Muscle layer of duodenum (tissue), 2 donors: ENCODE measurements around the gene GK.
"Not testable (repeated sequence)": the region's sequence is repeated elsewhere in the genome, so short reads cannot be mapped to it uniquely, and the experiment has no call there.

ENCODE experiments used
- H3K27ac ChIP-seq: one replicate; pipeline ENCODE4 v1.7.0; 2013; ENCODE audit warnings: mild to moderate bottlenecking, low read length
- H3K27me3 ChIP-seq: one replicate; pipeline ENCODE4 v1.7.0; 2013; ENCODE audit warnings: low read depth, mild to moderate bottlenecking, control low read depth, low read length
- H3K36me3 ChIP-seq, 2 donors: one replicate each; pipeline ENCODE4 v1.7.0; 2013; ENCODE audit warnings: low read length in 2 of 2, control low read depth in 1 of 2, mild to moderate bottlenecking in 1 of 2; ENCODE audit not compliant: insufficient read depth in 2 of 2, control insufficient read depth in 1 of 2
- H3K4me1 ChIP-seq, 2 donors: one replicate each; pipeline ENCODE4 v1.7.0; 2013; ENCODE audit warnings: low read length in 2 of 2, mild to moderate bottlenecking in 2 of 2, control low read depth in 1 of 2, moderate library complexity in 1 of 2; ENCODE audit not compliant: insufficient read depth in 2 of 2, control insufficient read depth in 1 of 2
- H3K4me3 ChIP-seq, 2 donors: one replicate each; pipeline ENCODE4 v1.7.0; 2013; ENCODE audit warnings: low read length in 2 of 2, low read depth in 1 of 2, mild to moderate bottlenecking in 1 of 2
- H3K9me3 ChIP-seq, 2 donors: one replicate each; pipeline ENCODE4 v1.7.0; 2013; ENCODE audit warnings: low read length in 2 of 2, control low read depth in 1 of 2, mild to moderate bottlenecking in 1 of 2; ENCODE audit not compliant: control insufficient read depth in 1 of 2
- donor health status: healthy.

GK gene

GRCh38 chrX:30654989-30655607 is 1.9 kb downstream of the GK start:
- H3K4me1 ChIP-seq: no peaks in the 10 kb centered on the region
- H3K27me3 ChIP-seq: no peaks in the 10 kb centered on the region
- no peak overlapping the region for H3K27ac ChIP-seq
- H3K9me3 ChIP-seq: no peaks in the 10 kb centered on the region
- no peaks in the 10 kb centered on the region for H3K36me3 ChIP-seq
- no peak overlapping the region for H3K4me3 ChIP-seq

- no peak overlapping the region for H3K4me3 ChIP-seq
- no peaks in the 10 kb centered on the region for H3K4me1 ChIP-seq
- H3K27ac ChIP-seq: no peak overlapping the region
- H3K9me3 ChIP-seq: no peaks in the 10 kb centered on the region
- H3K27me3 ChIP-seq: no peaks in the 10 kb centered on the region
- no peaks in the 10 kb centered on the region for H3K36me3 ChIP-seq
Measured at GRCh38 chrX:30655991-30656390, 2.8 kb downstream of the GK start.

- Histone ChIP-seq H3K27ac (no peak overlapping the region), H3K9me3 (no peaks in the 10 kb centered on the region), H3K36me3 (no peaks in the 10 kb centered on the region)
Measured at GRCh38 chrX:30657196-30658161, 4.3 kb downstream of the GK start.

GRCh38 chrX:30659421-30659820 is 6.2 kb downstream of the GK start:
- Histone ChIP-seq H3K9me3 (no peaks in the 10 kb centered on the region), H3K36me3 (no peaks in the 10 kb centered on the region), H3K4me3 (no peak overlapping the region), H3K27me3 (no peaks in the 10 kb centered on the region), H3K27ac (no peak overlapping the region), H3K4me1 (no peaks in the 10 kb centered on the region)

More at GRCh38 chrX:30657196-30658161, 4.3 kb downstream of the GK start:
- Histone ChIP-seq H3K4me3 (no peak overlapping the region), H3K4me1 (no peaks in the 10 kb centered on the region), H3K27me3 (no peaks in the 10 kb centered on the region)

GRCh38 chrX:30661228-30661627 is 8.0 kb downstream of the GK start:
- Histone ChIP-seq H3K27me3 (no peaks in the 10 kb centered on the region), H3K4me3 (no peak overlapping the region), H3K36me3 (no peaks in the 10 kb centered on the region), H3K9me3 (no peaks in the 10 kb centered on the region), H3K27ac (no peak overlapping the region), H3K4me1 (no peaks in the 10 kb centered on the region)

GRCh38 chrX:30663322-30663721 is 10.1 kb downstream of the GK start:
- H3K27ac ChIP-seq: no peak overlapping the region
- no peak overlapping the region for H3K4me3 ChIP-seq
- no peaks in the 10 kb centered on the region for H3K4me1 ChIP-seq
- H3K9me3 ChIP-seq: no peaks in the 10 kb centered on the region
- peaks cover 0 to 2% of the 10 kb centered on the region in 2 donors for H3K36me3 ChIP-seq
- H3K27me3 ChIP-seq: no peaks in the 10 kb centered on the region

- no peaks in the 10 kb centered on the region for H3K9me3 ChIP-seq
- no peak overlapping the region for H3K4me3 ChIP-seq
- H3K36me3 ChIP-seq: peaks cover 0 to 6% of the 10 kb centered on the region in 2 donors
- H3K4me1 ChIP-seq: no peaks in the 10 kb centered on the region
- H3K27ac ChIP-seq: no peak overlapping the region
- no peaks in the 10 kb centered on the region for H3K27me3 ChIP-seq
Measured at GRCh38 chrX:30665471-30665870, 12.2 kb downstream of the GK start.

GRCh38 chrX:30666094-30666493 is 12.9 kb downstream of the GK start:
- Histone ChIP-seq H3K4me1 (no peaks in the 10 kb centered on the region), H3K36me3 (peaks cover 0 to 6% of the 10 kb centered on the region in 2 donors), H3K9me3 (no peaks in the 10 kb centered on the region), H3K4me3 (no peak overlapping the region), H3K27me3 (no peaks in the 10 kb centered on the region), H3K27ac (no peak overlapping the region)

- no peaks in the 10 kb centered on the region for H3K9me3 ChIP-seq
- no peaks in the 10 kb centered on the region for H3K4me1 ChIP-seq
- no peaks in the 10 kb centered on the region for H3K27me3 ChIP-seq
- no peak overlapping the region for H3K4me3 ChIP-seq
- no peak overlapping the region for H3K27ac ChIP-seq
- peaks cover 0 to 6% of the 10 kb centered on the region in 2 donors for H3K36me3 ChIP-seq
Measured at GRCh38 chrX:30668581-30668980, 15.4 kb downstream of the GK start.

- not testable (repeated sequence) for H3K36me3 ChIP-seq, H3K4me1 ChIP-seq, H3K27ac ChIP-seq, H3K9me3 ChIP-seq, H3K4me3 ChIP-seq, H3K27me3 ChIP-seq
Measured at GRCh38 chrX:30671189-30671588, 18.0 kb downstream of the GK start.

- Histone ChIP-seq H3K4me1 (no peaks in the 10 kb centered on the region), H3K27me3 (no peaks in the 10 kb centered on the region), H3K9me3 (no peaks in the 10 kb centered on the region), H3K27ac (no peak overlapping the region), H3K36me3 (peaks cover 0 to 5% of the 10 kb centered on the region in 2 donors), H3K4me3 (no peak overlapping the region)
Measured at GRCh38 chrX:30673127-30673796, 20.0 kb downstream of the GK start.
